Tibial nerve (tissue), 4 donors: ENCODE data around the gene PIK3R1. TPM values are rescaled to one million over a fixed set of nuclear protein-coding genes. Genes with fewer than 3 reads are reported as not detected.
A peak's percentile ranks its signal among the peaks of the same experiment; 100 is the strongest.

ENCODE experiments used
- DNase-seq, 2 donors: peaks; one replicate each; pipeline ENCODE4 v3.0.0-alpha.2; 2019; ENCODE audit warnings: low spot score in 2 of 2
- H3K27ac ChIP-seq, 4 donors: fragments of 200-600 bp; sonication (generic) in 3 of 4; one replicate each; pipeline ENCODE4 v1.5.1; 2017 to 2019; ENCODE audit warnings: mild to moderate bottlenecking in 1 of 4
- H3K27me3 ChIP-seq, 2 donors: fragments of 200-600 bp; sonication (generic) in 1 of 2; one replicate each; pipeline versions ENCODE4 v1.5.1 to v1.6.0; 2017 to 2019
- H3K36me3 ChIP-seq, 3 donors: fragments of 200-600 bp; sonication (generic); one replicate each; pipeline ENCODE4 v1.5.1; 2018 to 2019
- H3K4me1 ChIP-seq, 4 donors: fragments of 200-600 bp; sonication (generic) in 3 of 4; one replicate each; pipeline ENCODE4 v1.5.1; 2017 to 2019
- H3K4me3 ChIP-seq, 4 donors: fragments of 200-600 bp; sonication (generic) in 3 of 4; one replicate each; pipeline ENCODE4 v1.5.1; 2017 to 2019; ENCODE audit warnings: mild to moderate bottlenecking in 1 of 4, moderate library complexity in 1 of 4
- H3K9me3 ChIP-seq, 4 donors: fragments of 200-600 bp; sonication (generic) in 3 of 4; one replicate each; pipeline ENCODE4 v1.5.1; 2017 to 2019
- CTCF ChIP-seq, 5 experiments: fragments of 200-600 bp in 3 of 5; fragments of 450-650 bp in 2 of 5; sonication (generic) in 3 of 5; IDR thresholded peaks; one replicate each; pipeline ENCODE4 v1.5.1; 2016 to 2019; ENCODE audit warnings: antibody characterized with exemption in 5 of 5, mild to moderate bottlenecking in 3 of 5, moderate library complexity in 2 of 5
- EP300 ChIP-seq, 2 donors: sonication (generic); formaldehyde crosslinking; IDR thresholded peaks; one replicate each; pipeline ENCODE4 v1.6.1; 2017; ENCODE audit warnings: antibody characterized with exemption in 2 of 2, mild to moderate bottlenecking in 1 of 2
- POLR2A ChIP-seq, 2 donors: fragments of 450-650 bp; IDR thresholded peaks; one replicate each; pipeline ENCODE4 v1.6.1; 2017; ENCODE audit warnings: antibody characterized with exemption in 2 of 2, mild to moderate bottlenecking in 2 of 2, moderate library complexity in 2 of 2
- WGBS, 2 donors: methylation state at CpG; one replicate each; pipeline ENCODE4 v1.1.5; 2018; 5-methylcytosine and 5-hydroxymethylcytosine counted together
- total RNA-seq, 4 donors: library from RNA; depleted of rRNA; stranded (reverse); fragments of >200 nt; gene quantifications; one replicate each; pipeline ENCODE4 v1.1.0, GENCODE V29; 2016

Gene PIK3R1
- total RNA-seq, 4 donors from 2014 or later = 166 to 621 (median 433) TPM

- Histone ChIP-seq H3K27me3 (no peaks in the 10 kb centered on the region), H3K27ac (peak overlapping the region in 1 of 4 donors; percentile 74), H3K4me3 (peak overlapping the region in 1 of 4 donors; percentile 28), H3K9me3 (no peaks in the 10 kb centered on the region), H3K4me1 (peaks cover 0 to 71% (median 36%) of the 10 kb centered on the region in 4 donors), H3K36me3 (peaks cover 5 to 36% (median 6%) of the 10 kb centered on the region in 3 donors)
- DNase-seq = no peak
- TF ChIP-seq EP300 (IDR thresholded peaks at IDR 0.05) (no peak), CTCF (IDR thresholded peaks at IDR 0.05) (no peak), POLR2A (IDR thresholded peaks at IDR 0.05) (no peak)
- 68 to 74% methylated on average over 3 of the region's 3 CpGs for WGBS, 2 donors
Observed at GRCh38 chr5:68222310-68222709, 6.8 kb downstream of the PIK3R1 start.

GRCh38 chr5:68222824-68223354 lies 7.3 kb downstream of the PIK3R1 start:
- peak overlapping the region in 2 of 4 donors; percentile 74 to 80 for H3K27ac ChIP-seq
- H3K4me3 ChIP-seq = peak overlapping the region in 1 of 4 donors; percentile 28
- TF ChIP-seq EP300 (IDR thresholded peaks at IDR 0.05) (no peak), POLR2A (IDR thresholded peaks at IDR 0.05) (no peak), CTCF (IDR thresholded peaks at IDR 0.05) (no peak)
- peaks cover 0 to 77% (median 41%) of the 10 kb centered on the region in 4 donors for H3K4me1 ChIP-seq
- H3K9me3 ChIP-seq = no peaks in the 10 kb centered on the region
- DNase-seq = no peak
- peaks cover 5 to 42% (median 6%) of the 10 kb centered on the region in 3 donors for H3K36me3 ChIP-seq
- 63 to 77% methylated on average over 4 of the region's 4 CpGs for WGBS, 2 donors
- H3K27me3 ChIP-seq = no peaks in the 10 kb centered on the region

GRCh38 chr5:68223904-68224303 lies 8.3 kb downstream of the PIK3R1 start:
- no peak for TF ChIP-seq POLR2A (IDR thresholded peaks at IDR 0.05)
- no peak for TF ChIP-seq CTCF (IDR thresholded peaks at IDR 0.05)
- TF ChIP-seq EP300 (IDR thresholded peaks at IDR 0.05) = no peak
- Histone ChIP-seq H3K27me3 (no peaks in the 10 kb centered on the region), H3K4me3 (peak overlapping the region in 1 of 4 donors; percentile 28), H3K27ac (peak overlapping the region in 3 of 4 donors; percentile 15 to 80 (median 74)), H3K4me1 (peaks cover 0 to 87% (median 46%) of the 10 kb centered on the region in 4 donors), H3K9me3 (no peaks in the 10 kb centered on the region), H3K36me3 (peaks cover 5 to 46% (median 6%) of the 10 kb centered on the region in 3 donors)
- no peak for DNase-seq

GRCh38 chr5:68224509-68225187 lies 9.1 kb downstream of the PIK3R1 start:
- H3K4me1 ChIP-seq = peaks cover 0 to 94% (median 54%) of the 10 kb centered on the region in 4 donors
- 39 to 42% methylated on average over 4 of the region's 4 CpGs for WGBS, 2 donors
- H3K9me3 ChIP-seq = no peaks in the 10 kb centered on the region
- peak overlapping the region in 2 of 4 donors; percentile 11 to 28 for H3K4me3 ChIP-seq
- no peak for TF ChIP-seq POLR2A (IDR thresholded peaks at IDR 0.05)
- no peak for TF ChIP-seq EP300 (IDR thresholded peaks at IDR 0.05)
- no peak for TF ChIP-seq CTCF (IDR thresholded peaks at IDR 0.05)
- no peaks in the 10 kb centered on the region for H3K27me3 ChIP-seq
- DNase-seq = no peak
- H3K27ac ChIP-seq = peak overlapping the region in 3 of 4 donors; percentile 51 to 80 (median 74)
- H3K36me3 ChIP-seq = peaks cover 5 to 46% (median 6%) of the 10 kb centered on the region in 3 donors
